ENCODE measurements around the gene CACNA1C.
"Not testable (repeated sequence)": the region's sequence is repeated elsewhere in the genome, so short reads cannot be mapped to it uniquely, and the experiment has no call there.

Gene CACNA1C

DNA sequence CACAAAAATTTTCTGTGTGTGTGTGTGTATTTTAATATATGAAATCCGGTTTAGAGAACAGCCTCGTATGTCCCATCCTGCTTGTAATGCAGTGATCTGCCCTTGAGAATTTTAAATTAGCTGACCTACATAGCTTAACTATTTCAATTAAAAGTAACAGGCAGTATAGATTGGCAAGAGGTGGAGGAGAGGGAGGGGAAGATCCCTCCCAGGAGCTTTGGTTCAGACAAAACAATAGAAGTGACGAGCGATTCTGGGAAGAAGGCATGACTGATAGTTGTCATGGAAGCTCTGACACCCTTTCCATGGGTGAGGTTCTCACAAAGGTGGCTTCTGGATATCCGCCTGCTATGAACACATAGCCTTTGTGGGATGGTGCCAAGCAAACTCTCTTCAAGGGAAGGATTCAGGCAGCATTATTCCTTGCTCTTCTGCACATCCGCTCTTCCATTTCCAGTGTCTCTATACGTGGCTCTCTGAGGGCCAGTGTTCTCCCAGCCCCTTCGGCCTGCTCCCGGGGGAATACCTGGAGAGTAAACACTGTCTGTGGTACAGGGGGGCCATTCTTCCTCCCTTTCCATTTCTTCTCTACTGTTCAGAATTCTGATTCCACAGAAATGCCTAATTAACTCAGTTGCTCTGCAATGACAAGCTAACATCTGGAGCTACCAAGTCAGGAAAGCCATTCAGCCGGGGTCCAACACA is 182.0 kb downstream of the CACNA1C start:
- no peak for DNase-seq (ENCODE audit: low spot score)

DNA sequence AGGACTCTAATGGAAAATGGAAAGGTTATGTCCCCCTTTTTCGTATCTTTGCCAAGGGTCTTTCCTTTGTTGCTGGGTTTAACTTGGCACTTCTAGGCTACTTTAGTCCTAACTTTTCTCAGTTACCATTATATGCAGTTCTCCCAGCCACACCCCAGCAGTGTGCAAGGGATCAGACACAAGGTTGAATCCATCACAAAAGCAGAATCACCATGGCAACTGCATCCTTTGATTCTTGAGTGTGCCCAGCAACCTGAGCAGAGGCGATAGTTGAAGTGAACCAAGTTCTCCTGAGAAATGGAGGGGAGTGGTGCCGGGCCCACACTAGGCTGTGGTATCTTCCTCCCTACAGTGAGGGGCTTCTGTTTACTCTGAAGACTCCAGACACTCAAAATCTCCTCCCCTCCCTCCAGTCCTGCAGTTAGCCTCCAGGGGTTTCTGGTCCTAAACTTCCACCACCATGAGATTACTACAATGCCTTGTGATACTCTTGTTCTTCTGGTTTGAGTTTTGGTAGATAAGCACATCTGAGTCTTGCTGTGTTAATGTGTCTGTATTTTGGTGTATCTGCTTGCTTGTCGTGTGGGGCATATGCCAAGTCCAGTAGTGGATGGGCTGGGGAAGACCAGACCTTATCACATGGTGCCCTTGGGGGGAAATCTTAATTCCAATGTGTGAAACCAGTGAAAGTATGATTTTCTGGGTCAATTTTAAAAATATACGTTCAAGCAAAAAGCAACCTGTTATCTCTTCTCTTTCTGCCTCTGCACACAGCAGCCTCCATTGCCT is 183.9 kb downstream of the CACNA1C start:
- DNase-seq (ENCODE audit: low spot score), result no peak

DNA sequence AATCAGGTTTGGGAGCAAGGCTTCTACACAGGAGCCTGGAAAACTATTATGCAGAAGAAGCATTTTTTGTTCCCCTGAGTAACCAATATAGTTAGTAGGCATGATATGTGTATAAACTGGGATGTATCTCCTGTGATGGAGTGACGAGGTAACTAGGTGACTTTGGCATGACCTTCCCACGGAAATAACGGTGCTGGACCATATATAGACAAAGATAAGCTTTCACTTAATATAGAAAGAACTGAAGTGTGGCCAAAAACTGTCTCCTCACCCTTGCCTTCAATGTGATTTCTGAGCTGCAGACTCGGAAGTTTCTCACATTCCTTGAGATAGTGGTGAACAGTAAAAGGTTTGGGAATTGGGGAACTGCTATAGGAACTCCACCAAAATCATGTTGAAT is 185.3 kb downstream of the CACNA1C start:
- DNase-seq (ENCODE audit: low spot score), result no peak

DNA sequence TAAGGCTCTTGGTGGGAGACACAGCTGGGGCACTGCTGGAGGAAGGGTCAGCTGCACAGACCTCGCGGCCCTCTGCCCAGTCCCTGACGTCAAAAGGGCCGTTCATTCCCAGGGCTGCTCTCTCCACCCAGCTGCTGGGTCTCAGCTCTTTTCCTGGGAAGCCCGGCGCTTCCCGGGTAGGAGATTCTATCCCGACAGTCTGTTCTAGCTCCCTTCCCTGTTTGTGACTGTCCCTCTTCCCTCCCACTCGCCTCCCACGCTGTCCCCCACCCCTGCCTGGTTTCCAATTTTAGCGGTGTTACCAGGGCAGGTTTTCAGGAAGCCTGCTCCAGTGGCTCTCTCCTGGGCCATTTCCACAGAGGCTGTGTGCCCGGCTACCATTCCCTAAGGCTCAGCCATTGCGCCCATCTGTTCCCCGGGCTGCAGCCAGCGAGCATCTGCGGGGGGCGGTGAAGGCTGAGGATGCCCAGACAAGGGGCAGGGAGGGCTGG is 186.6 kb downstream of the CACNA1C start:
- DNase-seq (ENCODE audit: low spot score), result no peak

DNA sequence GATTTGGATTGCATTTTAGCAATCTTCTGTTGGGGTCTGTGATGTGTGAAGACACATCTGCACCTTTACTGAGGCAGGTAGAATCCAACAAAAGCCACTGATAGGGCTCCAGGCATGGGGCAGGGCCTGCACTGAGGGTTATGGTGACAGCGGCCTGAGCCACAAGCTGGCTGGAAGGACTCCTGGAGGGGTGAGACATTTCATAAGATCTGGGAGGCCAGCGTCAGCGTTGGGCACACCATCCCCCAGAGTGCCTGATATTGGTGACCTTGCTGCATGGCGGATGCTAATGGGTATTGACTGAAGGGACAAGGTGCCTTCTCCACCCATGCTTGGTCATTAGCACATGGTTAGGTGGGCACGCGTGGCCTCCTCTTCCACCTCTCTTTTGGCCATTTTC is 187.6 kb downstream of the CACNA1C start:
- DNase-seq (ENCODE audit: low spot score), result no peak

DNA sequence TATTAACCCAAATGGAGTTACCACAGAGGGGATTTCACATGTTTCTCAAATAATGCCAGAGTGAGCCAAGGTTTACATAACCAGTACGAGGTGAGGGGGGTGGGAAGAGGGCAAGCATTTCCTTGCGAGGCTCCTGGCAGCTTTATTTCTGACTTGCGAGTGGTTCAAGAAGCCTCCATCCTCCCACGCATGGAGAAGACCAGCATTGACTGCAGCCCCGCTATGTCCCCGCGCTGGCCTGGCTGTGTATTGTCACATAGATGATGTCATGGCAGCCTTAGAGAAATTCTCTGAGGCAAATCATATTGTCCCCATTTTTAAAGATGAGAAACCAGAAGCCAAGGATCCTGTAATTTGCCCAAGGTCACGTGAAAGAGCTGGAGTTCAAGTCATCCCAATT is 188.2 kb downstream of the CACNA1C start:
- DNase-seq (ENCODE audit: low spot score), result no peak

DNA sequence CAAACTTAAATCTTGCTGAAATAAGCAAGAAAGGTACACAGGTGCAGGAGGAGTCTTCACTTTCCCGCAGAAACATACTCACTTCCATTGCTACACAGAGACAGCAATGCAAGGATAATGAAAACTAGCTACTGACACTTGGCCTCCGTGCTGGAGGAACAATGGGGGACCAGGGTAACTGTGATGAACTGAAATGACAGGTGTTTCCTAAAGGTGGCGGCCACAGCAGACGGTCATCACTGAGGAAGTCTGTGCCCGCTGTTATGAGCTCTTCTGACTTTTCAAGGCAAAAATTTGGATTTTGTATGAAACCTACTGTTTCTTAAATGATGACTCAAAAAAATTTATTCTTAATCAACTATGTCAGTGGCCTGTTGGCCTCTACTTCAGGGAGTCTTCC is 189.4 kb downstream of the CACNA1C start:
- no peak for DNase-seq (ENCODE audit: low spot score)

DNA sequence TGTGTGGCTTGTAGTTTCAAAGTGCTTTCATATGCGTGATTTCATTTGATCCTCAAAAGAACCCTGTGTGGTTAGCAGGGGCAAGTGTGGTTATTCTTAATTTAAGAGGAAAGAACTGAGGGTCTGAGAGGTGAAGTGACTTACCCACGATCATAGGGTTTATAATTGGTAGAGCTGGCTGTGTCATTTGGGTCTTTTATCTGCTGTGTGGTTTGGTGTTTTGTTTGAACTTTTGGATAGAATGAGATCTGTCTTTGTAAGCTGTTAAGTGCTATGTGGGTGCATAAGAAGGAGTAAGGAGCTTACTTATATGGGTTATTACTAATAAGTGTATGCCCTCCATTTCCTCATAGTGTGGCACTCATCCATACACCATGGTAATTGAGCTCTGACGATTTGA is 190.0 kb downstream of the CACNA1C start:
- DNase-seq (ENCODE audit: low spot score), result no peak

DNA sequence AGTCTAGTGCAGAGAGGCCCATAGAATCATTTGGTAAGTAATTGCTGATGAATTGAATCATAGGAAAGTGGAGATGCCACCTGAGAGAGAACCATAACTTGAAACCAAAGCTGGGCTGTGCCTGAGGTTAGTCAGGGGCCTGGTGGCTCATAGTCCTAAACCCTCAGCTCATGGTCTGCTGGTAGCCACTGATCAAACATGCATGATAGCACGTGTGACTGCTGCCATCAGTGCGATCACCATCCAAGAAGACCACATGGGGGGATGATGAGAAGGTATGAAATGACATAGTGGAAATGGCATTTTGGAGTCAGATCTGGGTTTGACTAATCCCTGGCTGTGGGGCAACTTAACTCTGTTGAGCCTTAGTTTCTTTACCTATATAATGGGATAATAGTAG is 190.5 kb downstream of the CACNA1C start:
- no peak for DNase-seq (ENCODE audit: low spot score)

DNA sequence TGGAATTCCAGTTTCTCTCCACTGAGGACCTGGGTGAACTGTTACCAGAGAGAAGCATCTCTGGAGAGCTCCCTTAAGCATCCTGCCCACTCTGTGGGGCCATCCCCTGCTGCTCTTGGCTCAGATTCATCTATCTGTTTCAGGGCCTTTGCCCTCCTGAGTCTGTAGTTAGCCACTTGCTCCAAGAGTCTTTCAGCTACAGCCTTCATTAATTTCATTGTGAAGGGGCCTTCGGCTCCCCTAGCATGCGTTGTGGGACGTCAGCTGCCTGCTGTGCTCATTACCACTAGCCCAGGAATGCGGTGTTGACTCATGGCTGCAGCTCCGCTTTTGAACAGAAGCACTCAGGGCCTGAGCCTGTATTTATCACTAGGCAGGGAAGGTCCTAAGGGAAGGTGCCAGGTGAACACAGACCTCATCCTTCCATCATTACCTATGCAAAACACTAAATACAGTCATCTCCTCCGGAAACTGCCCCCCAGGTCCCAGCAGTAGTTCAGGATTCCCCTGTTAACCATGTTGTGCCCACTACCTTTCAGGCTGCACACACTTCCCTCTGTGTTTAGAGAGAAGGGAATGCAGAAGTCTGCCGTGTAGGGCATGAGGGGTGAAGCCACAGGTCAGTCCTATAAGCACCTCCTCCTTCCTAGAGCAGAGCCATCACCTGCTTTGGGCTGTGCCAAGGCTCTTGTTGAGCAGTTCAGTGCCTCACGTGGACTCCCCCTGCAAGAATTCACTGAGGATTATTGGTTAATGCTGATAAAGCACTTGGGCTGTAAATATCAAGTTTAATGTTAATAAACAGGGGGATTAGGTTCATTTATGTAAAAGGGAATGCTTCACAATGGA is 191.4 kb downstream of the CACNA1C start:
- DNase-seq (ENCODE audit: low spot score), result no peak

DNA sequence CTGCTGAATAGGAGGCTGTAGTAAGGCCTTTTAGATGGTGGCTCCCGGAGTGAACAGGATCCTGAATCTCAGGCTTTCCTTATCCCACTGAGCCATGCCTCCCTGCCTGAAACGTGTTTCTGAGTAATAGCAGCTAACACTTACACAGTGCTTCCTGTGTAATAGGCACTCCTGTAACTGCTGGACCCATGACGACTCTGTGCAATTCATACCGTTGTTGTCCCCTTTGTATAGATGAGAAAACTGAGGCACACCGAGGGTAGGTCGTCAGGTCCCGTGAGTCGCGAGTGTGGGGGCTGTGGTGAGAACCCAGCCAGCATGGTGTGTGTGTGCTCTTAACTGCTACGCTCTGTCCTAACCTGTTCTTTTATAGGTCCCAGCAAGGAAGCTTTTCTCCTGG is 193.6 kb downstream of the CACNA1C start:
- DNase-seq (ENCODE audit: low spot score), result no peak

DNA sequence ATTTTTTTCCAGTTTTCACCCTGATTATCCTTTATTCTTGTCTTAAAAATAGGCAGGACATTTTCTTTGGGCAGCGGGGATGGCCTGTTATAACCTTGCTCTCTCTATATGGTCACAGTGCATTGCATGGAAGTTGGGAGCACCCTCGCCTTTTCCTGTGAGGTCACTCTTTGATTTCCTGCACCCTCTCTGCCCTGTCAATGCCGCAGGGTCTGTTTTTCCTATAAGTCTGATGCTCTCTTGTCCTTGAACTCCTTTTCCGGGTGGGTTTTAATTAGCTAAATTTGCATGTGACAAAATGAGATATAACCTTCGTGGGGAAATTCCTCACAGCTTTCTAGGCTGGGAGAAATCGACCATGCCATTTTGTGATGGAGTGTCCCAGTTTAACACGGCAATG is 194.3 kb downstream of the CACNA1C start:
- DNase-seq (ENCODE audit: low spot score), result no peak

DNA sequence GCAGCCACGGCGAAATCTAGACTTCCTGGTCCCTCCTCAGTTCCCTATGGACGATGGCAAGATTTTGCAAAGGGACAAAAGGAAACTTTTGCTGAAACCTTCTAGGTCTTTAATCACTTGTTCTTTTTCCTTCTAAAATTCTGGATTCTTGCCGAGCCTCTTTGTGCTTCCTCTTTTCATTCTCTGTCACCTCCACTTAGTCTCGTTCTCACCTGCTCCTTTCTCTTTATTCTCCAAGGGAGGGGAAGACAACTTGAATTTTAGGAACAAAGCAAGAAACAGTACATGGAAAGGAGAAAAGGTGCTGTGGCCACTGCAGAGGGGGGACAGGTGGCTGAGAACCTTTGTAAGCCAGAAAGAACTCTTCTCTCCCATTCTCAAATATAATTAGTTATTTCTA is 194.8 kb downstream of the CACNA1C start:
- DNase-seq (ENCODE audit: low spot score), result no peak

DNA sequence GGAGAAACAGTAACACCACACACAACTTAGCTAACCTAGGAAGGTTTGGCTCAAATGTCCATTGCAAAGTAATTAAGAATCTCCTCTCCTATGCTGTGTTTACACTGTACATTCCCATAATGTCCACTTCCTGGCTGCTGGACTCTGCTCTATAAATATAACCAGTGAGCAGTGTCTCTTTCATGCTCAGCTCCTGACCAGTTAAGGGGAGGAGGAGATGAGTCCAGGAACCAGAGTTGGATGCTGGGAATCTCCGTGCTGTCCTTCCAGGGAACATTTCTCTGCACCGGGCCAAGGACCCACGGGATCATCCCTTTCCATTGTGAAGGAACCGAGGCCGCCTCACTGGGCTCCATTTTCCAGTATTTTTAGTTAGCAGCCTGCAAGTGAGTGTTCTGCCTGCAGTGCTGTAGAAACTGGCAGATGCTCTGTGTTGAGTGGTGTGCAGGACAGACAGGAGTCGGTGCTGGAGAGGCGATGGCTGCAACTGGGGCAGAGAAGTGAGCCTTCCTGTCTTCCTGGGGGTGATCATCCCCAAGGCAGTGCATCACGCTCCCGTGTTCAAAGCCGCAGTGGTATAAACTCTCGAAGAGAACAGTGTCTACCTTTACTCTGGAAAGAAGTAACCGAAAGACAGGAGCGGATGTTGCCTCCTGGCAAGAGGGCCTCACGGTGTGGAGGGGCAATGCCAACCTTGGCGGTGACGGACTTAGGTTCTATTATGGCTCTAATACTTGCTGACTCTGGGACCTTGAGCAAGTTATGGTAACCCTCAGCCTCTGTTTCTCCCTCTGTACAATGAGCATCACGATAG is 195.5 kb downstream of the CACNA1C start:
- DNase-seq (ENCODE audit: low spot score), result no peak

DNA sequence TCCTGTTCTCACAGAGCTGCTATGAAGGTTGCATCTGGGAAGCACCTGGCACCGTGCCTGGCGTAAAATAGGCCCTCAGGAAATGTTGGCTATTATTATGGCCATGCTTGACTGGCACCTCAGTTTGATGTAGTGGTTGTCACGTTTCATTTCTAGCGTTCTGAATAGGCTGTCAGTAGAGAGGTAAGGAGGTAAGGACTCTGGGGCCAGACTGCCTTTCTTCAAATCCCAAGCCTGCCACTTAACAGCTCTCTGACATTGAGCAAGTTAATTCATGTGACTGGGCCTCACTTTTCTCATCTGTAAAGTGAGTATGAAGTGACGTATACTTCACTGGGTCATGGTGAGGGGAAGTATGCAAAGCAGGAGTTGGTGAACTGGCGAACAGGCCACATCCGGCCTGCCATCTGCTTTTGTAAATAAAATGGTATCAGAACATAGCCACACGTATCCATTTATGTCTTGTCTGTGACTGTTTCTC is 196.2 kb downstream of the CACNA1C start:
- no peak for DNase-seq (ENCODE audit: low spot score)

DNA sequence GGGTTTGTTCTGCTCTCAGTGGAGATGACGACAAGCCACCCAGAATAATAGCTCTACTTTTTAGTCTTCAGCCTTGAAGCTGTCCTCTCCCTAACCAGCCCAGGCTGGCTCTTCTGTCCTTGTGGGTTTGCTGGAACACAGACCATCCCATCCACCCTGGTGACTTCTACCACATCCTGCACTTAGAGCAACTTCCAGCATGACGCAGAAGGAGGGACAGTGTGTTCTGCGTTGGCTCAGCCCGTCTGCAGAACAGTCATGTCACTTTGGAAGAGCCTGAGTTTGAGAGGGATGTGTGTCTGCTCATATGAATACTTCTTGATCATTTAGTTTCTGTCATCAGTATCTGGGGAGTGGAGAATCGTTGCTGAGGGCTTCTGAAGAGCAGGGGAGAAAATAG is 198.0 kb downstream of the CACNA1C start:
- no peak for DNase-seq (ENCODE audit: low spot score)

DNA sequence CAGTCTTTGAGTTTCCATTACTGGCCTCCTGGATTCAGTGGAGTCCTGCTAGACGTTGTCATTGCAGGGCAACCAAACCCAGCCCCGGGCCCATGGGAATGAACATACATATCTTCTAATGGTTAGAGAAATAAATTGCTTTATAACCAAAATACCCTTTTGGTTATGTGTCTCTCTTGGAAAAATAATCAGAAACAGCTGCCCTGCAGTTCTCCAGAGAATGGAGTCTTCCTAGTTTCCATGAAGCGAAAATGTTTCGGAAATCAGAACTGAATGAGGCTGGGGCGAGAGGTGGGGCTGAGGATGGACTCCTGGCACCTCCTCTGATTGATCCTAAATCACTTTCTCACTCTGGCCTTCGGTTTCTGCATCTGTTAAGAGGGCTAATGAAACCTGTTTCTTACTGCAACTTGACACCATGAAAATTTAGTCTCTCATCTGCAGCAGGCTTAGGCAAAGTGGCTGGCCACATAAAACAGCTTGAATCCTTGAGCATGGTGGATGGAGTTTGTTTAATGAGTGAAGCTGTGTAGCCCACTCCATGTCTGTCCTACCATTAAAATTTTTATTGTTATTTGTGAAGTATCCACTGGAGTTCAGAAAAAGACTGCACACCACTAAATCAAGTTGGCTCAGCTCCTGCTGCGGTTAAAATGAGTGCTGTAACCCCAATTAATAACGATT is 198.9 kb downstream of the CACNA1C start:
- DNase-seq (ENCODE audit: low spot score), result no peak

DNA sequence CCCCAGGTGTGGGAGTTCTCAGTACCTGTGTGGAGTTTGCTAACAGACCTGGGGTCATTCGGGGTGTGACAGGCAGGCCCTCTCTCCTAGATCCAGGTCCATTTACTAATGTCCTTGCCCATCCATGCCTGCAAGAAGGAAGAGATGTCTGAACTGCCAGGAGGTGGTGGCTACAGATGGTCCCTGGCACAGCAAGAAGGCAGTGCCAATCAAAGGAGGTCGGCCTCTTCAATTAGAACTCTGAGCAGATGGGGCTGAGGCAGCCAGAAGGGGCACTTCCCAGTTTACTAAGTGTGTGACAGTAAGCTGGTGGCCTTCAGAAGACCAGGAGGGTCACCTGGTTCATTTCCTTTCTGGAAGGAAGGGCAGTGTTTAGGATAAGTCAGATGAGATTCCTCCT is 202.5 kb downstream of the CACNA1C start:
- no peak for DNase-seq (ENCODE audit: low spot score)

DNA sequence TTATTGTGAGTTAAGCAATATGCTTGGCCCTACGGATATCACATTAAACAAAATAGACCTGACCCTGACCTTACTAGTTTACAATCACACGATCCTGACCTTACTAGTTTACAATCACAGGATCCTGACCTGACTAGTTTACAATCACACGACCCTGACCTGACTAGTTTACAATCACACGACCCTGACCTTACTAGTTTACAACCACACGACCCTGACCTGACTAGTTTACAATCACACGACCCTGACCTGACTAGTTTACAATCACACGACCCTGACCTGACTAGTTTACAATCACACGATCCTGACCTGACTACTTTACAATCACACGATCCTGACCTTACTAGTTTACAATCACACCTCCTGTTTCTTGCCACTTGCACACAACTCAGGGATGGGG is 202.9 kb downstream of the CACNA1C start:
- not testable (repeated sequence) for DNase-seq (ENCODE audit: low spot score)

DNA sequence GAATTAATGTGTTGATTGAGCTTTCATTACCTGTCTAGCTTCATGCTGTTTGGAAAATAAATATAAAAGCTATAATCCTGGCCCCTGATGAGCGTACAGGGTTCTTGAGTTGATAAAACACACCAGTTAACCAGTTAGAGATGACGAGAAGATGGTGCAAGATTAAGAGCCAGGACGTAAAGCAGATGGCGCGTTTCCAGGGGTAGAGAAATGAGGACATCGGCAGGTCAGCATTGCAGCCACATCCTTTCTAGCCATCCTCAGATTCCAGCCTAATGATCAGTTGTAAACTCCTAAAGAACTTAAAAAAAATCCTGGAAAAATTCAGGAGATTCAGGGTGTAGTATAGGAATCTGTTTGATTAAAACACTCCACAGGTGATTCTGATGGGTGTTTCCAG is 203.7 kb downstream of the CACNA1C start:
- no peak for DNase-seq (ENCODE audit: low spot score)

DNA sequence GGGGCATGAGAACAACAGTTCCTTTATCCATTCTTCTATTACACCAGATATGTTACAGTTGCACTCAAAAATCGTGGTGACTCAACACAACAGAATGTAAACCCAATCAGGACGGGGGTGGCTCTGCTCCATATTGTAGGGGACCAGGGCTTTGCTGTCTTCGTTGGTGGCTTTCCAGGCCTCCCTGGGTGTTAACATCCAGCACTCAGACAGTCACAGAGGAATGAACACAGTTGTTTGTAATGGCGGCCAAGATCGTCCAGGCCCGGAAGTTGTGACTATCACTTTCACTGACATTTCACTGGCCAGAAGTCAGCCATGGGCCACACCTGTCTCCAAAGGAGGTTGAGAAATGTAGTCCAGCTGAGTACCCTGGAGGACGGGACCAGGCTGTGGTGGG is 204.1 kb downstream of the CACNA1C start:
- no peak for DNase-seq (ENCODE audit: low spot score)
